Cardiac muscle cell (in vitro differentiated cells and primary cell): ENCODE results near the gene MC2R. TPM values are rescaled to one million over a fixed set of nuclear protein-coding genes. Genes with fewer than 3 reads are reported as not detected.

Source experiments
- DNase-seq, 2 donors: peaks; one replicate each; pipeline versions ENCODE4 v3.0.0 to v3.0.0-alpha.2; 2010 to 2017; ENCODE audit warnings: low read depth in 1 of 2, low spot score in 1 of 2
- H3K27ac ChIP-seq: fragments of 200-600 bp; sonication (generic); 2 replicates; pipeline ENCODE4 v1.5.1; 2016
- H3K27me3 ChIP-seq: fragments of 200-600 bp; sonication (generic); 2 replicates; pipeline ENCODE4 v1.6.0; 2016; ENCODE audit warnings: control low read depth
- H3K36me3 ChIP-seq: fragments of 200-600 bp; sonication (generic); 2 replicates; pipeline ENCODE4 v1.5.1; 2016; ENCODE audit warnings: control low read depth
- H3K4me1 ChIP-seq: fragments of 200-600 bp; sonication (generic); 2 replicates; pipeline ENCODE4 v1.8.1; 2017; ENCODE audit warnings: low read depth, mild to moderate bottlenecking, mixed run types
- H3K4me3 ChIP-seq: fragments of 200-600 bp; sonication (generic); 2 replicates; pipeline ENCODE4 v1.5.1; 2016; ENCODE audit warnings: mild to moderate bottlenecking
- H3K9me3 ChIP-seq: fragments of 200-600 bp; sonication (generic); 2 replicates; pipeline ENCODE4 v1.5.1; 2017; ENCODE audit warnings: low read depth, mild to moderate bottlenecking, control low read depth
- polyA plus RNA-seq: library from polyadenylated mRNA; unstranded; fragments of >200 nt; fragmentation: Nextera tagmentation; extraction: Ambion mirVana; gene quantifications from 2 replicates; pipeline ENCODE4 v1.2.1, GENCODE V29; 2016
- total RNA-seq: library from RNA; depleted of rRNA; stranded (reverse); fragments of >200 nt; gene quantifications from 2 replicates; pipeline ENCODE4 v1.2.3, GENCODE V29; 2016
- TF ChIP-seq, protein P1 (sequence below): IDR thresholded peaks from 2 replicates; pipeline ENCODE4 v1.5.1; 2012; ENCODE audit warnings: low read depth, mild to moderate bottlenecking, low read length

The MC2R gene
- not detected in 2 replicates for total RNA-seq
- polyA plus RNA-seq, result not detected in 2 replicates

DNA sequence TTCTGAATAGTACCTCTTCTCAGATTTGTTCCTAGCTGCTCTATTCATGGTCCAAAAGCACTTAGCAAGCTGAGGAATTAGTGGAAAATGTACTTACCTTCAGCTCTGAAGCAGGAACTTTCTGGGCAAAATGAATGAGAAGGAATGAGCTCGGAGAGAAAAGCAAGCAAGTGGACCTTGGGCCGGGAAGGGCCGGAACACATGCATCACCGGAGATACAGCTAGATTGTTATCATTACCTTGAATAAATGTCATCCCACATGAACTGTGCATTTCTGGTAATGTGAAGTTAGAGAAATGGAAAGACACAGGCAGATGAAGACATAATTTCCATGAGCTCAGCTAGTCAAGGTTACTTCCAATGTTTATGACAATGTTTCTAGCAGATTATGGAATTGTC, at the start of gene MC2R:
TSS of gene MC2R (minus strand) at position 146 of the 400 bp plus-strand sequence. CDS start 30,018 bp downstream, outside the sequence.
- H3K9me3 ChIP-seq, result no peaks in the 10 kb centered on the region
- no peaks in the 10 kb centered on the region for H3K4me1 ChIP-seq
- no peaks in the 10 kb centered on the region for H3K36me3 ChIP-seq
- no peaks in the 10 kb centered on the region for H3K27me3 ChIP-seq
- H3K4me3 ChIP-seq, result no peak within 1 kb of the TSS
- H3K27ac ChIP-seq, result no peak within 1 kb of the TSS
- no peak for DNase-seq
- TF ChIP-seq, protein P1, sequence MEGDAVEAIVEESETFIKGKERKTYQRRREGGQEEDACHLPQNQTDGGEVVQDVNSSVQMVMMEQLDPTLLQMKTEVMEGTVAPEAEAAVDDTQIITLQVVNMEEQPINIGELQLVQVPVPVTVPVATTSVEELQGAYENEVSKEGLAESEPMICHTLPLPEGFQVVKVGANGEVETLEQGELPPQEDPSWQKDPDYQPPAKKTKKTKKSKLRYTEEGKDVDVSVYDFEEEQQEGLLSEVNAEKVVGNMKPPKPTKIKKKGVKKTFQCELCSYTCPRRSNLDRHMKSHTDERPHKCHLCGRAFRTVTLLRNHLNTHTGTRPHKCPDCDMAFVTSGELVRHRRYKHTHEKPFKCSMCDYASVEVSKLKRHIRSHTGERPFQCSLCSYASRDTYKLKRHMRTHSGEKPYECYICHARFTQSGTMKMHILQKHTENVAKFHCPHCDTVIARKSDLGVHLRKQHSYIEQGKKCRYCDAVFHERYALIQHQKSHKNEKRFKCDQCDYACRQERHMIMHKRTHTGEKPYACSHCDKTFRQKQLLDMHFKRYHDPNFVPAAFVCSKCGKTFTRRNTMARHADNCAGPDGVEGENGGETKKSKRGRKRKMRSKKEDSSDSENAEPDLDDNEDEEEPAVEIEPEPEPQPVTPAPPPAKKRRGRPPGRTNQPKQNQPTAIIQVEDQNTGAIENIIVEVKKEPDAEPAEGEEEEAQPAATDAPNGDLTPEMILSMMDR, result no peak

- H3K36me3 ChIP-seq, result no peaks in the 10 kb centered on the region
- no peaks in the 10 kb centered on the region for H3K9me3 ChIP-seq
- H3K4me1 ChIP-seq, result no peaks in the 10 kb centered on the region
- no peak for DNase-seq
- no peaks in the 10 kb centered on the region for H3K27me3 ChIP-seq
- TF ChIP-seq, protein P1, result no peak
- no peak overlapping the region for H3K27ac ChIP-seq
- no peak overlapping the region for H3K4me3 ChIP-seq
Measured at GRCh38 chr18:13945811-13946210, 30.5 kb upstream of the MC2R start.

DNA sequence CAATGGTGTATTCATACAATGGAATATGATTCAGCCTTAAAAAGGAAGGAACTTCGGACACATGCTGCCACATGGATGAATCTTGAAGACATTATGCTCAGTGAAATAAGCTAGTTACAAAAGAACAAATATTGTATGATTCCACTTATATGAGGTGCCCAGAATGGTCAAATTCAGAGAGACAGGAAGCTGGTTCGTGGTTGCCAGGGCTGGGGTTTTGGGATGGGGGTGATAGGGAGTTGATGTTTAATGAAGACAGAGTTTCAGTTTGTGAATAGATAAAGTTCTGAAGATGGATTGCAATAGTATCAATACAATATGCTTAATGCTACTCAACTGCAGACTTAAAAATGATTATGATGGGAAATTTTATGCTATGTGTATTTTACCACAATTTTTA, 28.0 kb upstream of the MC2R start:
- Histone ChIP-seq H3K4me3 (no peak overlapping the region), H3K36me3 (no peaks in the 10 kb centered on the region), H3K4me1 (no peaks in the 10 kb centered on the region), H3K27me3 (no peaks in the 10 kb centered on the region), H3K27ac (no peak overlapping the region), H3K9me3 (no peaks in the 10 kb centered on the region)
- DNase-seq, result no peak
- TF ChIP-seq, protein P1, result no peak

GRCh38 chr18:13940326-13940725, 25.0 kb upstream of the MC2R start:
- Histone ChIP-seq H3K27ac (no peak overlapping the region), H3K4me1 (no peaks in the 10 kb centered on the region), H3K9me3 (no peaks in the 10 kb centered on the region), H3K36me3 (no peaks in the 10 kb centered on the region), H3K27me3 (no peaks in the 10 kb centered on the region), H3K4me3 (no peak overlapping the region)
- TF ChIP-seq, protein P1, result no peak
- DNase-seq, result no peak

DNA sequence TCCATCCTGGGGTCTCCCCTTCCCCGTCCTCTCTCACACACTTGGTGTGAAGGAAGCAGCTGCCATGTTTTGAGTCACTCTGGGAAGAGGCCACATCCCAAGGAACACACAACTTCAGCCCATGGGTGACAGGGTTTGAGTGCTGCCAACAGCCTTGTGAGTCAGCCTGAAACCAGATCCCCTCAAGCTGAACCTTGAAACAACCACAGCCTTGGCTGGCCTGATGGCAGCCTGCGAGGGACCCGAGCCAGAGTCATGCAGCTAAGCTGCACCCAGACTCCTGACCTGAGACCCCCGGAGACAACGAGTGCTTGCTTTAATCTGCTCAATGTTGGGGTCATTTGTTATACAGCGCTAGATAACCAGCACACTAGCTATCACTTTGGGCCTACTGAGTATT, 19.3 kb upstream of the MC2R start:
- H3K9me3 ChIP-seq, result no peaks in the 10 kb centered on the region

More for the DNA sequence above, 19.3 kb upstream of the MC2R start:
- no peaks in the 10 kb centered on the region for H3K4me1 ChIP-seq
- no peak for DNase-seq
- H3K27ac ChIP-seq, result no peak overlapping the region
- no peaks in the 10 kb centered on the region for H3K36me3 ChIP-seq
- H3K27me3 ChIP-seq, result no peaks in the 10 kb centered on the region
- no peak overlapping the region for H3K4me3 ChIP-seq
- TF ChIP-seq, protein P1, result no peak
